WTC11 (cell line): Measurements from ENCODE around the gene ABLIM2. TPM values are rescaled to one million over a fixed set of nuclear protein-coding genes. Genes with fewer than 3 reads are reported as not detected.

Experiments used
- ATAC-seq: fragments of 200-7000 bp; cut with Tn5 transposase; 2 replicates; pipeline ENCODE4 v1.10.0; 2021; ENCODE audit warnings: mild to moderate bottlenecking, moderate library complexity
- CTCF ChIA-PET: fragments of 300-600 bp; sonication (Branson Sonifier 250); formaldehyde crosslinking; loops from one replicate; lab custom pipeline; 2021; ENCODE audit warnings: antibody characterized with exemption; lab: Charles Lee
- POLR2A ChIA-PET: fragments of 350-600 bp; sonication (Branson Sonifier 250); formaldehyde crosslinking; loops from one replicate; lab custom pipeline; 2021; ENCODE audit warnings: antibody characterized with exemption; lab: Charles Lee
- DNase-seq: peaks from one replicate; pipeline ENCODE4 v3.0.0; 2021; ENCODE audit warnings: low spot score
- H3K27ac Mint-ChIP-seq: 2 replicates; pipeline ENCODE4 v1.8.0; 2021; ENCODE audit warnings: mixed read lengths
- H3K27me3 Mint-ChIP-seq: 2 replicates; pipeline ENCODE4 v1.8.0; 2021; ENCODE audit warnings: low read depth, mild to moderate bottlenecking, moderate library complexity, mixed read lengths
- H3K36me3 Mint-ChIP-seq: 2 replicates; pipeline ENCODE4 v1.8.0; 2021; ENCODE audit warnings: mixed read lengths
- H3K4me1 Mint-ChIP-seq: 2 replicates; pipeline ENCODE4 v1.8.0; 2022; ENCODE audit warnings: mixed read lengths
- H3K4me3 Mint-ChIP-seq: 2 replicates; pipeline ENCODE4 v1.8.0; 2021; ENCODE audit warnings: mild to moderate bottlenecking, moderate library complexity, mixed read lengths
- H3K9me3 Mint-ChIP-seq: 2 replicates; pipeline ENCODE4 v1.8.0; 2021; ENCODE audit warnings: mixed read lengths
- AR ChIP-seq: fragments of 250-450 bp; sonication (Bioruptor Pico); IDR thresholded peaks from 2 replicates; pipeline ENCODE4 v1.9.0; 2021; ENCODE audit warnings: mild to moderate bottlenecking
- ATF6 ChIP-seq: sonication (generic); formaldehyde crosslinking; IDR thresholded peaks from 2 replicates; pipeline ENCODE4 v1.8.1; 2023; ENCODE audit warnings: mild to moderate bottlenecking, missing genetic modification reagents
- ETV6 ChIP-seq: sonication (generic); formaldehyde crosslinking; IDR thresholded peaks from 2 replicates; pipeline ENCODE4 v1.8.1; 2022; ENCODE audit warnings: mild to moderate bottlenecking, missing genetic modification reagents
- FOXK1 ChIP-seq: sonication (generic); formaldehyde crosslinking; IDR thresholded peaks from 2 replicates; pipeline ENCODE4 v1.8.0; 2022; ENCODE audit warnings: mild to moderate bottlenecking, moderate library complexity, missing genetic modification reagents
- GABPB1 ChIP-seq: sonication (generic); formaldehyde crosslinking; IDR thresholded peaks from 2 replicates; pipeline ENCODE4 v1.8.1; 2023; ENCODE audit warnings: mild to moderate bottlenecking, missing genetic modification reagents
- IRF2 ChIP-seq: sonication (generic); formaldehyde crosslinking; IDR thresholded peaks from 2 replicates; pipeline ENCODE4 v1.8.0; 2022; ENCODE audit warnings: low read depth, missing genetic modification reagents, borderline replicate concordance
- MXD4 ChIP-seq: fragments of 250-450 bp; sonication (Bioruptor Pico); IDR thresholded peaks from 2 replicates; pipeline ENCODE4 v1.8.0; 2021; ENCODE audit warnings: mild to moderate bottlenecking, moderate library complexity, borderline replicate concordance
- ZBTB43 ChIP-seq: sonication (generic); formaldehyde crosslinking; IDR thresholded peaks from 2 replicates; pipeline ENCODE4 v1.8.1; 2023; ENCODE audit warnings: mild to moderate bottlenecking, missing genetic modification reagents
- ZNF219 ChIP-seq: sonication (generic); formaldehyde crosslinking; IDR thresholded peaks from 2 replicates; pipeline ENCODE4 v1.8.0; 2023; ENCODE audit warnings: missing genetic modification reagents, mild to moderate bottlenecking, borderline replicate concordance
- total RNA-seq: library from RNA; stranded (reverse); gene quantifications from 3 replicates; pipeline ENCODE4 v1.2.3, GENCODE V29; 2021
- TF ChIP-seq, protein P1 (sequence below): sonication (generic); formaldehyde crosslinking; IDR thresholded peaks from 2 replicates; pipeline ENCODE4 v1.8.0; 2023; ENCODE audit warnings: mild to moderate bottlenecking, missing genetic modification reagents
- TF ChIP-seq, protein P2 (sequence below): sonication (generic); formaldehyde crosslinking; IDR thresholded peaks from 2 replicates; pipeline ENCODE4 v1.8.1; 2023; ENCODE audit warnings: mild to moderate bottlenecking, missing genetic modification reagents, moderate library complexity

The ABLIM2 gene
- total RNA-seq, 1 experiment from 2014 or later, result 2.6 TPM

DNA sequence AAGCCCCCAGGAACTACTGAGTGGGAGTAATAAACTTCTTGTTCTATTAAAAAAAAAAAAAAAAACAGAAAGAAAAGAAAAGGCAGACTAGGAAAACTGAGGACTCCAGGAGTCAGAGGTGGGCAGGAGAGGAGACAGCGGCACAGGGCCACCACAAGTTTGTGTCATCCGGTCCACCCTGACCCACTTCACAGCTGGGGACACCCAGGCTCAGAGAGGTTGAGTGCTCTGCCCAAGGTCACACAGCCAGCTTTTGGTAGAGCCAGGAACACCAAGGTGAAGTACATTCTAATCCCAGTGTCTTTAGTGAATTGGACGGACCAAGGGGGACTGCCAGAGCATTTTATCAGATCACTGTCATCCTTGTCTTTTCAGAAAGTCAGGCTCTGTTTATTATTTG is 16.4 kb upstream of the ABLIM2 start:
- Mint-ChIP-seq H3K27me3 (no peaks in the 10 kb centered on the region), H3K9me3 (no peaks in the 10 kb centered on the region), H3K27ac (no peak overlapping the region), H3K36me3 (no peaks in the 10 kb centered on the region), H3K4me1 (no peaks in the 10 kb centered on the region), H3K4me3 (no peak overlapping the region)
- TF ChIP-seq ZBTB43 (CRISPR knock-in tag) (no peak), AR (CRISPR knock-in tag) (no peak), ATF6 (CRISPR knock-in tag) (no peak), FOXK1 (no peak), ZNF219 (CRISPR knock-in tag) (no peak), IRF2 (CRISPR knock-in tag) (no peak)
- TF ChIP-seq, protein P1, sequence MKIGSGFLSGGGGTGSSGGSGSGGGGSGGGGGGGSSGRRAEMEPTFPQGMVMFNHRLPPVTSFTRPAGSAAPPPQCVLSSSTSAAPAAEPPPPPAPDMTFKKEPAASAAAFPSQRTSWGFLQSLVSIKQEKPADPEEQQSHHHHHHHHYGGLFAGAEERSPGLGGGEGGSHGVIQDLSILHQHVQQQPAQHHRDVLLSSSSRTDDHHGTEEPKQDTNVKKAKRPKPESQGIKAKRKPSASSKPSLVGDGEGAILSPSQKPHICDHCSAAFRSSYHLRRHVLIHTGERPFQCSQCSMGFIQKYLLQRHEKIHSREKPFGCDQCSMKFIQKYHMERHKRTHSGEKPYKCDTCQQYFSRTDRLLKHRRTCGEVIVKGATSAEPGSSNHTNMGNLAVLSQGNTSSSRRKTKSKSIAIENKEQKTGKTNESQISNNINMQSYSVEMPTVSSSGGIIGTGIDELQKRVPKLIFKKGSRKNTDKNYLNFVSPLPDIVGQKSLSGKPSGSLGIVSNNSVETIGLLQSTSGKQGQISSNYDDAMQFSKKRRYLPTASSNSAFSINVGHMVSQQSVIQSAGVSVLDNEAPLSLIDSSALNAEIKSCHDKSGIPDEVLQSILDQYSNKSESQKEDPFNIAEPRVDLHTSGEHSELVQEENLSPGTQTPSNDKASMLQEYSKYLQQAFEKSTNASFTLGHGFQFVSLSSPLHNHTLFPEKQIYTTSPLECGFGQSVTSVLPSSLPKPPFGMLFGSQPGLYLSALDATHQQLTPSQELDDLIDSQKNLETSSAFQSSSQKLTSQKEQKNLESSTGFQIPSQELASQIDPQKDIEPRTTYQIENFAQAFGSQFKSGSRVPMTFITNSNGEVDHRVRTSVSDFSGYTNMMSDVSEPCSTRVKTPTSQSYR, result no peak
- TF ChIP-seq, protein P2, sequence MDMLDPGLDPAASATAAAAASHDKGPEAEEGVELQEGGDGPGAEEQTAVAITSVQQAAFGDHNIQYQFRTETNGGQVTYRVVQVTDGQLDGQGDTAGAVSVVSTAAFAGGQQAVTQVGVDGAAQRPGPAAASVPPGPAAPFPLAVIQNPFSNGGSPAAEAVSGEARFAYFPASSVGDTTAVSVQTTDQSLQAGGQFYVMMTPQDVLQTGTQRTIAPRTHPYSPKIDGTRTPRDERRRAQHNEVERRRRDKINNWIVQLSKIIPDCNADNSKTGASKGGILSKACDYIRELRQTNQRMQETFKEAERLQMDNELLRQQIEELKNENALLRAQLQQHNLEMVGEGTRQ (CRISPR knock-in tag), result no peak
- ATAC-seq, result no peak
- ChIA-PET CTCF (no interaction called here), POLR2A (no interaction called here)
- no peak for DNase-seq

DNA sequence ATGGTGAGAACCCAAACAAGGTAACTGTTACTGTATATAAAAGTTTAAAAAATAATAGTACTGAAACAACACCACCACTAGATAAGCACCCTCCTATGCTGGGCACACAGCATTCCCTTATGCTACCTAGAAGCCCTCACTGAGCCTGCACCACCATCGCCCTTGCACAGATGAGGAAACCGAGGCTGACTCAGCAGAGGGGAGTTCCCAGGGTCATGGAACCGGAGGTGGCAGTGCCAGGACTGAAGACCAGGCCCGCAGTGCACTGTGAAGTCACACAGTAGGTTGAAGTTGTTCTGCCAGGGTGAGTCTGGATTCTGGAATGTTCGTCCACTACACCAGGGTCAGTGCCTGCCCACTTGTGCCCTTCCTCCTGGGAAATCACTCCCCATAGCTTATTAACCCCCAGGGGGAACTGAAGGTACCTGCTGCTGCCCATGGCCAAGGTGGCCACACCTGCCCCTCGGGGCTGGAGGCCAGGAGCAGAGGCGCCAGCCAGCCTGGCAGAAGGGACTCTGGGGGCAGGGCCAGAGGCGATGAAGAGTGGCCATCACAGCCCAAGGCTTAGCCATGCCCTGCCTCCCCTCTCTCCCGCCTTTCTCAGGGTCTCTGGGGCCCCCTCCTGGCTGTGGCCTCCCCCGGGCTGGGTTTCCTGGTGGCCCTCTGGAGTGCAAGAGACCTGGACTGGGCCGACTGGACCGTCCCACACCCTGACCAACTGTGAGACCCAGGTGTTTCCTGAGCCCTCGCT is 15.1 kb upstream of the ABLIM2 start:
- H3K9me3 Mint-ChIP-seq, result peaks cover 7% of the 10 kb centered on the region
- H3K36me3 Mint-ChIP-seq, result peaks cover under 1% of the 10 kb centered on the region; the same call in 1 of the 2 replicates
- ChIA-PET CTCF (interaction anchor here (0.7 kb wide), 1 partner anchor 235 kb away, joined by 3 read pairs; no protein-coding TSS in a partner anchor), POLR2A (no interaction called here)
- peak; percentile 38 for DNase-seq
- no peaks in the 10 kb centered on the region for H3K4me1 Mint-ChIP-seq
- H3K27me3 Mint-ChIP-seq, result peaks cover under 1% of the 10 kb centered on the region; the same call in 1 of the 2 replicates
- ATAC-seq, result no peak
- H3K27ac Mint-ChIP-seq, result no peak overlapping the region
- no peak for TF ChIP-seq GABPB1 (CRISPR knock-in tag)
- TF ChIP-seq ETV6 (CRISPR knock-in tag), result no peak
- no peak for TF ChIP-seq MXD4 (CRISPR knock-in tag)
- TF ChIP-seq AR (CRISPR knock-in tag), result no peak
- no peak overlapping the region for H3K4me3 Mint-ChIP-seq
